HG02840 (cell line): ENCODE measurements around the gene CALML4.

ENCODE experiments used
- ATAC-seq: cut with Tn5 transposase; IDR thresholded peaks from one replicate; pipeline ENCODE4 v1.9.1; 2021; ENCODE audit warnings: mild to moderate bottlenecking, moderate library complexity, moderate number of reproducible peaks; ENCODE audit not compliant: unreplicated experiment, low FRiP score

The CALML4 gene

DNA sequence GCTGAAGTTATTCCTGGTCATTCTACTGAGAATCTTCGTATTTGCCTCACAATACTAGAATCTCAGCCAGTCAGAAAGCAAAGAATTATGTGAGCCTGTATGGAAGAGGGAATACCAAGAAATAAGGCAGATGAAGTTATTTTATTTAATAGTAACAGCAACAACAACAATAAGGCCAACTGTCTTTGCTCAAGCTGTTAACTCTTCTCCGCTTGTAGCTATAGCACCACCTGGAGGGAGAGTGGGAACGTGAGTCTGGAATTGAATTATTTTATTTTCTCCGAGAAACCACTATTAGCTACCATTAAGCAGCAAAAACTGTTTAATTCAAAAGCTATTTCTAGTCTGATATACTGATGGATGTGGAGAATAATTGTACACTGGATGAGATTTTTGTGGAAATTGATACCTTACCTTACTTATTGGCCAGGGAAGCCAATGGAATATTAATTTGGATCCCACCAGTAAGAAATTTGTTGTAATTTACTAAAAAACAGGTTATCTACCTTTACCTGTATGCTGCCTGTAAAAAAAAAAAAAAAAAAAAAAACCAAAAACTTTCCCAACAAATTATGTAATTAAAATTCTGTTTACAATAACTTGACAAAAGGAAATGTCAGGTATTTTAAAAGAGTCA, 50.1 kb downstream of the CALML4 start:
- no peak for ATAC-seq

DNA sequence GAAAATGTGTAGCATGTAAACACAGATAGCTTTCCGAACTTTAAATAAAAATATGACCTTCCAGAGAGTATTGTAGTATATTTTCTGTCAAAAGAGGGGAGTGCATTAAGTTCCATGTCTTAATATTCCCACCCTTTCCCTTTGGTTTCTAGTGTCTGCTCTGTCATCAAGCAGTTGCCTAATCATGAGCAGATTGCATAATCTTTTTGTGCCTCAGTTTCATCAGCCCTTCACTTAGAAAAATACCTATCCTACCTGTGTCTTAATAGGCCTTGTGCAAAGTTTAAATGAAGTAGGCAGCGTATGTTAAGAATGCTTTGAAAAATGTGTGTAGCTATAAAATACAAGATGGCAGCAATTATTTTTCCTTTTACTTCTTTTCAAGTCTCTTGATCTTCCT, 52.8 kb downstream of the CALML4 start:
- ATAC-seq, result no peak

DNA sequence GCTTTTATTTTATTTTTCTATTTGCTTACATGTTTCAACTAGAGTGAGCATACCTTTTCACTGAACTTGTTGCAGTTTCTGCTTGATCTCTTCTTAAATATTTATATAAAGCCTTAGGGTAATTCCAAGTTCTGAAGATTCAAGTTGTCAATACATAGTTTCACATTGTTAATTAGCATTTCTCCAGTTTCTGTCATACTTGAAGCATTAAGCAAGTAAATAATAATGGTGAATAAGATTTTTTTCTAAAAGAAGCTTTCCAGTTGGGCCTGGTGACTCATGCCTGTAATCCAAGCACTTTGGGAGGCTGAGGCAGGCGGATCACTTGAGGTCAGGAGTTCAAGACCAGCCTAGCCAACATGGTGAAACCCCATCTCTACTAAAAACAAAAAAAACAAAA, 53.9 kb downstream of the CALML4 start:
- ATAC-seq, result no peak

DNA sequence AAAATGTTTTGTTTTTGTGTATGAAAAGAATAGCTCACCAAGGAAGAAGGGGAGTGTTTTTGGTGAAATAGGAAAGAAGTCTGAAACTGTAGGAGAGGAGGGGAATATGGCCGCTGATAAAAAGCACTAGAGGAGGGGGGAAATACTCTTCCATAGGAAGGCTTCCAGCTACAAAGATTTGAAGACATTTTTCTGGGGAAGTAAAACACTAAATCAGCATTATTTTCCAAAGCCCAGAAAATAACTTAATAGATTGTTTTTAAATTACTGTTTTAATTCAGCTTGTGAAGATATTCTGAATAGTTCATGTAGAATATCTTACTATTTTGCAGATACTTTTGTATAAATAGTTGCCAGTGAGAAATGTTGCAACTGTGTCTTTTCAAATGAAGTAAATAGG, 54.9 kb downstream of the CALML4 start:
- ATAC-seq, result no peak

DNA sequence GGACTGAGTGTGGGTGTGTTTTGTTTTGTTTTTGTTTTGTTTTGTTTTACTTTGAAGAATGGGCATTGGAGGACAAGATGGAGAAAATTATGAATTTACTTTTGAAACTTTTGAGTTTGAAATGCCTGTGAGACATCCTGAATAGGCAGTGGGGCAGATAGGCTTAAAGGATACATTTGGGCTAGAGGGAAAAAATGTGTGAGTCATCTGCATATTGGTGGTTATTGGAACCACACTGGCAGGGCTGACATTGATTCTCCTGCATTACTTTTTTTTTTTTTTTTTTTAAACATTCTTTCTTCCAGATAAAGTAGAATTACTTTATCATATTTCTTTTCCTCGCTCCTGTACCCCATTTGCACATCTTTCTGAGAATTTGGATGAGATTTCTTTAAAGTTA, 56.1 kb downstream of the CALML4 start:
- ATAC-seq, result no peak

DNA sequence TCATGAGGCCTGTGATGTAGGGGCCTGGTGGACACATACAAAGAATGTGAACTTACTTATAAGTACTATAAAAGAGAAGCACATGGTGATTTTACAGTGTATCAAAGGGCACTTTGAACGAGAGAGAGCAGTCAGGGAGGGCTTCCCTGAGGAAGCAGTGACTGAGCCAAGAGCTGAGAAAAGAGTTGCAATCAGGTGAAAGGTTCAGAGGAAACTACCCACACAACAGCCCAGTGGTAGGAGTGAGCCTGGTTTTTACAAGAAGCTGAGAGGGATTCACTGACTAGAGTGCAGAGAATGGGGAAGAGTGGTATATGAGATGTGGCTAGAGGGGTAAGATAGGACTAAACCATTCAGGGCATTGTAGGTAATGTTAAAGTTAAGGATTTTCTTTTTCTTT, 57.1 kb downstream of the CALML4 start:
- ATAC-seq, result no peak

DNA sequence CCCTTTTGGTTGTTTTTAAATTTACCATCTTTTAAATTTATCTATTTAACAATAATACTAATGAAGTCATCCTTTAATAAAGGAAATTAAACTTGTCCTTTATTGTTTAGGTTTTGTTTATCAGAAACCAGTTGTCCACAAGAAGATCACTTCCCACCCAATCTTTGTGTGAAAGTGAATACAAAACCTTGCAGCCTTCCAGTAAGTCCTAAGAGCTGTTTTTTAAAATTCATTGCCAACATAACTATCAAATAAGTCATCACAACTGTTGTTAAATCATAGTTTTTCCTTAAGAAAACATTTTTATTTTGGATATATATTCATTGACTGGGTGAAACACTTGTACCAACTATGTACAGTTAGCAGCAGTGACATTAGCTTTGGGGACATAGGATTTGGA, 59.4 kb downstream of the CALML4 start:
- no peak for ATAC-seq

DNA sequence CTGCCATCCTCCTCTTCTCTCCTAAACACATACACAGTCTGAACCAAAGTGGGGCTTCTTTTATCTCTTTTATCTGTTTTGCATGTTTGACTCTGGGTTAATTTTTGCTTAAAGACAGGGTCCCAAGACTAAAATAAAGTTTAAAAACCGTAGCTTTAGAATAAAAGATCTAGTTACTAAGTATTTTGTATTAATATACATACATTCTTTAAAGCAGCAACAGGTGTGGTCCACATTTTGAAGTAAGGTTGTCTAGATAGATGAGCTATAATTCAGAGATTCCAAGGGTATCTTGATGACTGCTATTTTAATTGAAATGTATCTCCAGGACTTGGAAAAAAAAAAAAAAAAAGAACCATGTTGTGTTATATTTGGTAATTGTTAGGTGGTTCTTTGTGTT, 61.3 kb downstream of the CALML4 start:
- ATAC-seq, result no peak

DNA sequence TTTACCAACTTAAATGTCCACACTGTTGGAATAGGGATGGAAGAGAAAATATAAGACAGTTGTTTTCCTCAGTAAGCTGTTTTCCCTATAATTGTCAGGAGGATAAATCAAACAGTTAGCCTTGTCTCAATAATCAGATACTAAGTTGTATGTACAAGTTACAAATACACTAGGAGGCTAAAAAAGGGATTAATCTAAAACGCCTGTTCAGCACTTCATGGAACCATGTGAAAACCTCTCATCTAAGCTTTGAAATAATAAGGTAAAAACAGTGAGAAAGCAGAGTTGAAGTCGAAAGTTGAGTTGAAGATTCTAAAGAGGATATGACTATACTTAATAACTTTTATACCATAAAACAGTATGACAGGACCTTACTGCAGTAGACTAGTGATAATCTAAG, 62.0 kb downstream of the CALML4 start:
- ATAC-seq, result no peak
